Muscle of leg (tissue), 11 donors: Measurements from ENCODE around the gene ZBTB25. TPM values are rescaled to one million over a fixed set of nuclear protein-coding genes. Genes with fewer than 3 reads are reported as not detected.

Experiments
- DNase-seq: peaks from one replicate; pipeline ENCODE4 v3.0.0; 2013
- H3K27ac ChIP-seq: one replicate; pipeline ENCODE4 v1.5.1; 2013; ENCODE audit warnings: mild to moderate bottlenecking, low read length, control low read depth
- H3K27me3 ChIP-seq: one replicate; pipeline ENCODE4 v1.6.1; 2013; ENCODE audit warnings: low read length; ENCODE audit not compliant: control insufficient read depth, insufficient read depth
- H3K36me3 ChIP-seq: one replicate; pipeline ENCODE4 v1.6.1; 2013; ENCODE audit warnings: low read length; ENCODE audit not compliant: control insufficient read depth, insufficient read depth
- H3K4me1 ChIP-seq: one replicate; pipeline ENCODE4 v1.6.1; 2013; ENCODE audit warnings: low read length; ENCODE audit not compliant: control insufficient read depth, insufficient read depth
- H3K4me3 ChIP-seq: one replicate; pipeline ENCODE4 v1.5.1; 2013; ENCODE audit warnings: low read length, control low read depth
- H3K9me3 ChIP-seq: replicated peaks from 2 replicates; pipeline ENCODE4 v1.6.1; 2013; ENCODE audit warnings: low read depth, low read length; ENCODE audit not compliant: control insufficient read depth
- WGBS: methylation state at CpG from one replicate; pipeline ENCODE4 v1.1.5; 2013; ENCODE audit warnings: missing lambda C conversion rate; ENCODE audit not compliant: insufficient coverage; 5-methylcytosine and 5-hydroxymethylcytosine counted together
- polyA plus RNA-seq, 8 donors: library from polyadenylated mRNA; unstranded; fragments of 120-200 nt; gene quantifications; one replicate each; pipeline versions ENCODE4 v1.2.1 to v1.2.3, GENCODE V29; 2013; ENCODE audit warnings: inconsistent platforms in 1 of 8, low replicate concordance in 1 of 8; ENCODE audit not compliant: insufficient read length in 8 of 8, insufficient read depth in 1 of 8
- total RNA-seq: library from RNA; stranded (reverse); fragments of 120-200 nt; gene quantifications from one replicate; pipeline ENCODE4 v1.2.4, GENCODE V29; 2013

ZBTB25 gene
- total and polyA plus RNA-seq, 9 donors = 4.8 to 8.6 (median 7.1) TPM

- Histone ChIP-seq H3K27ac (peak within 1 kb of the TSS; percentile 98), H3K4me3 (peak within 1 kb of the TSS; percentile 83), H3K4me1 (peaks cover 20% of the 10 kb centered on the region), H3K9me3 (no peaks in the 10 kb centered on the region), H3K36me3 (peaks cover 3% of the 10 kb centered on the region), H3K27me3 (no peaks in the 10 kb centered on the region)
- DNase-seq = peak; percentile 90
- under 1% methylated on average over 62 of the region's 63 CpGs for WGBS
Observed at GRCh38 chr14:64504310-64504896, 765 bp upstream of the ZBTB25 start, which contains the start of gene ZBTB1. TSS of gene ZBTB1 (plus strand) at chr14:64504770. CDS start at chr14:64521505, 16,735 bp downstream.

- WGBS = under 1% methylated on average over 25 of the region's 29 CpGs
- H3K4me1 ChIP-seq = peaks cover 18% of the 10 kb centered on the region
- peak; percentile 65 for DNase-seq
Observed at GRCh38 chr14:64502887-64503433, 678 bp downstream of the ZBTB25 start.

GRCh38 chr14:64502456-64502855 lies 1.2 kb downstream of the ZBTB25 start:
- no CpG with 5 or more reads among the region's 6 CpGs for WGBS

More at GRCh38 chr14:64502887-64503433, 678 bp downstream of the ZBTB25 start:
- Histone ChIP-seq H3K36me3 (peaks cover 3% of the 10 kb centered on the region), H3K27me3 (no peaks in the 10 kb centered on the region), H3K4me3 (peak overlapping the region; percentile 83), H3K27ac (peak overlapping the region; percentile 98), H3K9me3 (no peaks in the 10 kb centered on the region)

GRCh38 chr14:64501411-64502171 lies 2.0 kb downstream of the ZBTB25 start:
- H3K4me3 ChIP-seq = no peak overlapping the region
- H3K27me3 ChIP-seq = no peaks in the 10 kb centered on the region
- DNase-seq = peak; percentile 15
- no peaks in the 10 kb centered on the region for H3K9me3 ChIP-seq
- 41% methylated on average over 5 of the region's 8 CpGs for WGBS
- H3K27ac ChIP-seq = peak overlapping the region; percentile 22
- H3K4me1 ChIP-seq = peaks cover 16% of the 10 kb centered on the region
- H3K36me3 ChIP-seq = peaks cover 3% of the 10 kb centered on the region

More at GRCh38 chr14:64502456-64502855, 1.2 kb downstream of the ZBTB25 start:
- no peak for DNase-seq
- H3K9me3 ChIP-seq = no peaks in the 10 kb centered on the region
- peaks cover 16% of the 10 kb centered on the region for H3K4me1 ChIP-seq
- H3K27ac ChIP-seq = peak overlapping the region; percentile 98
- peaks cover 3% of the 10 kb centered on the region for H3K36me3 ChIP-seq
- no peaks in the 10 kb centered on the region for H3K27me3 ChIP-seq
- H3K4me3 ChIP-seq = peak overlapping the region; percentile 83

- Histone ChIP-seq H3K9me3 (no peaks in the 10 kb centered on the region), H3K27me3 (no peaks in the 10 kb centered on the region), H3K4me3 (no peak overlapping the region), H3K27ac (no peak overlapping the region), H3K4me1 (peaks cover 13% of the 10 kb centered on the region), H3K36me3 (peaks cover 7% of the 10 kb centered on the region)
- no CpG with 5 or more reads among the region's 1 CpG for WGBS
- no peak for DNase-seq
Observed at GRCh38 chr14:64500088-64500487, 3.5 kb downstream of the ZBTB25 start.

GRCh38 chr14:64496764-64497163 lies 6.9 kb downstream of the ZBTB25 start:
- Histone ChIP-seq H3K4me1 (peaks cover 3% of the 10 kb centered on the region), H3K27ac (no peak overlapping the region), H3K4me3 (no peak overlapping the region), H3K27me3 (no peaks in the 10 kb centered on the region), H3K36me3 (peaks cover 7% of the 10 kb centered on the region), H3K9me3 (no peaks in the 10 kb centered on the region)
- no peak for DNase-seq

- H3K4me1 ChIP-seq = no peaks in the 10 kb centered on the region
- no peak overlapping the region for H3K4me3 ChIP-seq
- no peak for DNase-seq
- H3K27me3 ChIP-seq = no peaks in the 10 kb centered on the region
- peaks cover 11% of the 10 kb centered on the region for H3K36me3 ChIP-seq
- H3K27ac ChIP-seq = no peak overlapping the region
- H3K9me3 ChIP-seq = no peaks in the 10 kb centered on the region
Observed at GRCh38 chr14:64495252-64495651, 8.4 kb downstream of the ZBTB25 start.

GRCh38 chr14:64493455-64493854 lies 10.2 kb downstream of the ZBTB25 start:
- no peak for DNase-seq
- Histone ChIP-seq H3K9me3 (no peaks in the 10 kb centered on the region), H3K36me3 (peaks cover 18% of the 10 kb centered on the region), H3K4me1 (no peaks in the 10 kb centered on the region), H3K27me3 (no peaks in the 10 kb centered on the region), H3K4me3 (no peak overlapping the region), H3K27ac (no peak overlapping the region)
- WGBS = no CpG with 5 or more reads among the region's 3 CpGs

- Histone ChIP-seq H3K4me3 (no peak overlapping the region), H3K4me1 (no peaks in the 10 kb centered on the region), H3K27ac (no peak overlapping the region), H3K27me3 (no peaks in the 10 kb centered on the region), H3K9me3 (no peaks in the 10 kb centered on the region), H3K36me3 (peaks cover 28% of the 10 kb centered on the region)
- WGBS = no CpG with 5 or more reads among the region's 2 CpGs
- no peak for DNase-seq
Observed at GRCh38 chr14:64491637-64492036, 12.0 kb downstream of the ZBTB25 start.

- H3K27me3 ChIP-seq = no peaks in the 10 kb centered on the region
- no peak overlapping the region for H3K27ac ChIP-seq
- H3K4me1 ChIP-seq = no peaks in the 10 kb centered on the region
- WGBS = 94% methylated on average over 3 of the region's 5 CpGs
- no peak overlapping the region for H3K4me3 ChIP-seq
- H3K9me3 ChIP-seq = no peaks in the 10 kb centered on the region
- peaks cover 21% of the 10 kb centered on the region for H3K36me3 ChIP-seq
- no peak for DNase-seq
Observed at GRCh38 chr14:64488590-64489099, 15.0 kb downstream of the ZBTB25 start.
